A549 (cell line): ENCODE results near the gene STAP2. TPM values are rescaled to one million over a fixed set of nuclear protein-coding genes. Genes with fewer than 3 reads are reported as not detected.

Source experiments
- ATAC-seq, 2 experiments: fragments of 200-7000 bp in 1 of 2; fragments of >200 bp in 1 of 2; cut with Nextera tagmentation in 1 of 2; cut with Tn5 transposase in 1 of 2; 3 replicates each; pipeline versions ENCODE4 v1.8.0 to v1.9.1; 2018 to 2020; ENCODE audit warnings: mild to moderate bottlenecking in 1 of 2, moderate library complexity in 1 of 2
- CTCF ChIA-PET: fragments of 300-600 bp; sonication (Branson Sonifier 250); formaldehyde crosslinking; extraction: SDS; loops from one replicate; lab custom pipeline; 2021; ENCODE audit warnings: antibody characterized with exemption, inconsistent platforms; lab: Yijun Ruan, JAX
- POLR2A ChIA-PET: fragments of 350-600 bp; formaldehyde crosslinking; extraction: SDS; loops from one replicate; lab custom pipeline; 2021; ENCODE audit warnings: antibody characterized with exemption, inconsistent platforms; lab: Yijun Ruan, JAX
- DNase-seq, 2 experiments: peaks; one replicate each; pipeline versions ENCODE4 v3.0.0 to v3.0.0-alpha.2; 2011 to 2016; ENCODE audit warnings: low read depth in 1 of 2, low spot score in 1 of 2
- FAIRE-seq: peaks from 2 replicates; lab custom pipeline; 2011; peaks lifted over from hg19 to GRCh38; lab: Jason Lieb, UNC
- H3K27ac ChIP-seq, 2 experiments: fragments of >200 bp; sonication (Bioruptor Twin); formaldehyde crosslinking; 3 replicates each; pipeline ENCODE4 v1.5.1; 2016 to 2017
- H3K4me1 ChIP-seq: fragments of >200 bp; sonication (Bioruptor Twin); formaldehyde crosslinking; 3 replicates; pipeline ENCODE4 v1.6.1; 2016
- H3K4me2 ChIP-seq: fragments of >200 bp; sonication (Bioruptor Twin); formaldehyde crosslinking; 3 replicates; pipeline ENCODE4 v1.6.1; 2016
- H3K4me3 ChIP-seq: fragments of >200 bp; sonication (Bioruptor Twin); formaldehyde crosslinking; 3 replicates; pipeline ENCODE4 v1.5.1; 2016
- H3K9me3 ChIP-seq: fragments of >200 bp; sonication (Bioruptor Twin); formaldehyde crosslinking; 3 replicates; pipeline ENCODE4 v1.6.1; 2016
- BHLHE40 ChIP-seq: IDR thresholded peaks from 2 replicates; pipeline ENCODE4 v1.6.1; 2012; ENCODE audit warnings: low read depth, low read length, inconsistent platforms
- CBX2 ChIP-seq: fragments of 200-600 bp; sonication (generic); IDR thresholded peaks from 2 replicates; pipeline ENCODE4 v1.6.1; 2016; ENCODE audit warnings: low read depth, mild to moderate bottlenecking, borderline replicate concordance
- CEBPB ChIP-seq, 2 experiments: fragments of >200 bp in 1 of 2; sonication (Bioruptor Twin) in 1 of 2; formaldehyde crosslinking in 1 of 2; IDR thresholded peaks; 2 replicates each; pipeline ENCODE4 v1.6.1; 2012 to 2016
- ESRRA ChIP-seq: fragments of 150-350 bp; IDR thresholded peaks from 2 replicates; pipeline ENCODE4 v1.6.1; 2014; ENCODE audit warnings: mild to moderate bottlenecking, low read length, borderline replicate concordance
- FOSL2 ChIP-seq, 2 experiments: fragments of 450-650 bp in 1 of 2; fragments of >200 bp in 1 of 2; sonication (Bioruptor Twin) in 1 of 2; formaldehyde crosslinking; IDR thresholded peaks; 2 replicates each; pipeline versions ENCODE4 v1.5.0 to v1.6.1; 2016 to 2020; ENCODE audit warnings: mild to moderate bottlenecking in 1 of 2, moderate library complexity in 1 of 2
- JUN ChIP-seq, 2 experiments: fragments of >200 bp; sonication (Bioruptor Twin); formaldehyde crosslinking; IDR thresholded peaks; 2 replicates in 1 of 2; 3 replicates in 1 of 2; pipeline ENCODE4 v1.6.1; 2016 to 2017
- KDM5A ChIP-seq: fragments of 200-600 bp; sonication (generic); IDR thresholded peaks from 2 replicates; pipeline ENCODE4 v1.6.1; 2016; ENCODE audit warnings: antibody characterized with exemption, mild to moderate bottlenecking
- MAFK ChIP-seq: fragments of 450-650 bp; IDR thresholded peaks from 2 replicates; pipeline ENCODE4 v1.6.1; 2014; ENCODE audit not compliant: partially characterized antibody
- MAZ ChIP-seq: fragments of 150-350 bp; IDR thresholded peaks from 2 replicates; pipeline ENCODE4 v1.6.1; 2014; ENCODE audit warnings: antibody characterized with exemption, low read depth, low read length, borderline replicate concordance
- NFE2L2 ChIP-seq: fragments of 150-350 bp; conservative IDR thresholded peaks from 2 replicates; pipeline ENCODE4 v1.6.1; 2014; ENCODE audit warnings: low read length
- POLR2A ChIP-seq: IDR thresholded peaks from 2 replicates; pipeline ENCODE4 v1.6.1; 2012; ENCODE audit warnings: mild to moderate bottlenecking, low read length
- POLR2AphosphoS2 ChIP-seq: conservative IDR thresholded peaks from 2 replicates; pipeline ENCODE4 v1.6.1; 2012; ENCODE audit warnings: low read length, improper control_type of control experiment, inconsistent platforms
- RAD21 ChIP-seq, 2 experiments: fragments of >200 bp in 1 of 2; sonication (Bioruptor Twin) in 1 of 2; formaldehyde crosslinking in 1 of 2; IDR thresholded peaks in 1 of 2; conservative IDR thresholded peaks in 1 of 2; 2 replicates in 1 of 2; 3 replicates in 1 of 2; pipeline ENCODE4 v1.6.1; 2012 to 2018; ENCODE audit warnings: inconsistent platforms in 1 of 2
- ZNF302 ChIP-seq: fragments of 250-450 bp; sonication (Bioruptor Pico); IDR thresholded peaks from 2 replicates; pipeline ENCODE4 v1.9.0; 2021; ENCODE audit warnings: inconsistent platforms, mild to moderate bottlenecking, moderate library complexity
- WGBS: methylation state at CpG from one replicate; pipeline ENCODE4 v1.1.6; 2017; ENCODE audit errors: missing lambda C conversion rate; 5-methylcytosine and 5-hydroxymethylcytosine counted together
- polyA plus RNA-seq, 4 experiments: library from polyadenylated mRNA; depleted of rRNA in 3 of 4; stranded (reverse); fragments of >200 nt; fragmentation: RNase III in 1 of 4; extraction: RNeasy Plus Mini Kit Qiagen cat#74134 plus additional on column Dnase treatment in 1 of 4; gene quantifications; 2 replicates in 3 of 4; 3 replicates in 1 of 4; pipeline ENCODE4 v1.2.3, GENCODE V29; 2011 to 2017
- TF ChIP-seq, protein P1 (sequence below): fragments of 150-350 bp; IDR thresholded peaks from 2 replicates; pipeline ENCODE4 v1.6.1; 2014; ENCODE audit warnings: low read depth, mild to moderate bottlenecking, low read length
- TF ChIP-seq, protein P2 (sequence below): fragments of 250-450 bp; sonication (Bioruptor Pico); IDR thresholded peaks from 2 replicates; pipeline ENCODE4 v1.5.0; 2020; ENCODE audit warnings: low read depth, mild to moderate bottlenecking, moderate library complexity
- TF ChIP-seq, protein P3 (sequence below): fragments of 200-600 bp; sonication (generic); IDR thresholded peaks from 2 replicates; pipeline ENCODE4 v1.6.1; 2016; ENCODE audit warnings: antibody characterized with exemption, mild to moderate bottlenecking, moderate library complexity

STAP2 gene
- polyA plus RNA-seq, 2 of the 4 experiments (the other 2 are of a cell fraction) = 0.19 TPM; not detected in 1

DNA sequence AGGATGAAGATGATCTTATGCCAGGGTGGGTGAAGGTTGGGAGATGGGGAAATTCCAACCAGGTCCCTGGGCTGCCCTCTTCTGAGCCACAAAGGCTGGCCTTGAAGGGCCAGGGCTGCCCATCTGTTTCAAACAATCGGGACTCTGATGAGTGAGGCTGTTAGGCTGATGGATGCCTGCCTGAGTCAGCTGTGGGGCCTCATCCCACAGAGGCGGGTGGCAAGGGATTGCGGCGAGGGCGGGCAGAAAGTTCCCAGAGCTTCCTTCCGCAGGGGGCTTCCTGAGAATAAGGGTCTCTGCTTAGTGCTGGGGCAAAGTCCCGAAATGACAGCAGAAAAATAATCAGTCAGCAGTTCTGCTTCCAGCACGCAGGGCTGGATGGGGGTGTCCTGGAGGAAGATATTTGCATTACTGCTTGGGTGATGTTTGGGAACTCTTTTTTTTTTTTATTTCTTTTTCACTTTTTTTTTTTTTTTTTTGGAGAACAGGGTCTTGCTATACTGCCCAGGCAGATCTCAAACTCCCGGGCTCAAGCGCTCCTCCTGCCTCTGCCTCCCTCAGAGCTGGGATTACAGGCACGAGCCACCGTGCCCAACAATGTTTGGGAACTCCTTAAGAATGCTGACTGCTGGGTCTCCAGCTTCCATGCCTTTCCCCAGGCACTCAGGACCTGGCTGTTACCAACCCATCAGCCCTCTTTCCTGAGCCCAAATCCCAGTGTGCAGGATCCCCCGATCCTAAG, 47.6 kb upstream of the STAP2 start:
- ChIA-PET CTCF (interaction anchor here (0.5 to 4.2 kb wide), 6 partner anchors 7 to 26 kb away, joined by 3 to 26 read pairs (median 6); partner anchors contain the start of gene SH3GL1), POLR2A (no interaction called here)
- no peak overlapping the region for H3K4me2 ChIP-seq
- TF ChIP-seq CBX2 = no peak
- peak; percentile 14 for TF ChIP-seq MAFK
- TF ChIP-seq, protein P1, sequence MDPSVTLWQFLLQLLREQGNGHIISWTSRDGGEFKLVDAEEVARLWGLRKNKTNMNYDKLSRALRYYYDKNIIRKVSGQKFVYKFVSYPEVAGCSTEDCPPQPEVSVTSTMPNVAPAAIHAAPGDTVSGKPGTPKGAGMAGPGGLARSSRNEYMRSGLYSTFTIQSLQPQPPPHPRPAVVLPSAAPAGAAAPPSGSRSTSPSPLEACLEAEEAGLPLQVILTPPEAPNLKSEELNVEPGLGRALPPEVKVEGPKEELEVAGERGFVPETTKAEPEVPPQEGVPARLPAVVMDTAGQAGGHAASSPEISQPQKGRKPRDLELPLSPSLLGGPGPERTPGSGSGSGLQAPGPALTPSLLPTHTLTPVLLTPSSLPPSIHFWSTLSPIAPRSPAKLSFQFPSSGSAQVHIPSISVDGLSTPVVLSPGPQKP = no peak
- TF ChIP-seq ESRRA = no peak
- no peak for TF ChIP-seq ZNF302 (CRISPR knock-in tag)
- TF ChIP-seq, all 56 proteins: peak for 1
- WGBS = 94% methylated on average over 13 of the region's 13 CpGs
- H3K4me1 ChIP-seq = no peaks in the 10 kb centered on the region
- H3K4me3 ChIP-seq = no peak overlapping the region
- FAIRE-seq (no peak), DNase-seq (no peak), ATAC-seq (no peak)
- H3K9me3 ChIP-seq = no peaks in the 10 kb centered on the region
- no peak overlapping the region for H3K27ac ChIP-seq

DNA sequence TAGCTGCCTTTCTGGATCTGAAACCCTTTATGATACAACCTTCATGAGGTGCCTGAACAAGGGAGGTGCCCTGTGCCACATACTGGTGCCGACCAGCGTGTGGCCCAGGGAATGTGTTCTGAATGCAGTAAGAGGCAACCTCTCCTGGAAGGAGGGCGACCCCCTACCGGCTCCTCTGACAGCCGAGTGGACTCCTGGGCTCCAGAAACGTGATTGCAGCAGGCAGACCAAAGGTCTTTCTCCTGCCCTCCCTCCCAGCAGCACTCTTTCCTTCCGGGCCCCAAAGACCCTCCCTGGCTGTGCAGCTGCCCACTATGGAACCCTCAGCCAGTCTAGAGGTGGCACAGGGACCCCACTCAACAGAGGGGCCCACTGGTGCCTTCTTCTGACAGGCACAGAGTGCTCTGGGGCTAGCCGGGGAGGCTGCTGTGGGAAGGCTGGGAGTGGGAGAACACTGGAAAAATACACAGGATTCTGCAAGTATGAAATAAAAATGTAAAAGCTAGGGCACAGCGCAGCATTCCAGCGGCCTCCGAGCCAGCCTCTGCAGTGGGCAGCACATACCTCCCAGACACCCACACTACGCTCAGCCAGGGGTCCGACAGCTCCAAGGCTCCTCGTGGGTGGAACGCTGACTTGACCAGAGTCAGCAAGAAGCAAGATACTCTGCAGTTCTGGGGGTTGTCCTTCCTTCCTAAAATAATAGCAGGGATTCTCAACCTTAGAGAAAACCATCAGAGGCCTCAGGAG, 46.8 kb upstream of the STAP2 start:
- POLR2A ChIA-PET = no interaction called here
- H3K4me1 ChIP-seq = peaks cover under 1% of the 10 kb centered on the region; the same call in 1 of the 3 replicates
- TF ChIP-seq RAD21 (conservative IDR thresholded peaks at IDR 0.05 in 1 of 2, IDR thresholded peaks at IDR 0.05 in 1 of 2) (no peak), MAZ (no peak), NFE2L2 (no peak), BHLHE40 (no peak), POLR2A (no peak), CEBPB (IDR thresholded peaks at IDR 0.05) (no peak), KDM5A (no peak), JUN (IDR thresholded peaks at IDR 0.05) (no peak), POLR2AphosphoS2 (no peak), ESRRA (no peak), FOSL2 (IDR thresholded peaks at IDR 0.05) (no peak), FOSL2 (CRISPR knock-in tag; IDR thresholded peaks at IDR 0.05) (no peak)
- TF ChIP-seq, protein P2, sequence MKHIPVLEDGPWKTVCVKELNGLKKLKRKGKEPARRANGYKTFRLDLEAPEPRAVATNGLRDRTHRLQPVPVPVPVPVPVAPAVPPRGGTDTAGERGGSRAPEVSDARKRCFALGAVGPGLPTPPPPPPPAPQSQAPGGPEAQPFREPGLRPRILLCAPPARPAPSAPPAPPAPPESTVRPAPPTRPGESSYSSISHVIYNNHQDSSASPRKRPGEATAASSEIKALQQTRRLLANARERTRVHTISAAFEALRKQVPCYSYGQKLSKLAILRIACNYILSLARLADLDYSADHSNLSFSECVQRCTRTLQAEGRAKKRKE (CRISPR knock-in tag) = no peak
- TF ChIP-seq, protein P3, sequence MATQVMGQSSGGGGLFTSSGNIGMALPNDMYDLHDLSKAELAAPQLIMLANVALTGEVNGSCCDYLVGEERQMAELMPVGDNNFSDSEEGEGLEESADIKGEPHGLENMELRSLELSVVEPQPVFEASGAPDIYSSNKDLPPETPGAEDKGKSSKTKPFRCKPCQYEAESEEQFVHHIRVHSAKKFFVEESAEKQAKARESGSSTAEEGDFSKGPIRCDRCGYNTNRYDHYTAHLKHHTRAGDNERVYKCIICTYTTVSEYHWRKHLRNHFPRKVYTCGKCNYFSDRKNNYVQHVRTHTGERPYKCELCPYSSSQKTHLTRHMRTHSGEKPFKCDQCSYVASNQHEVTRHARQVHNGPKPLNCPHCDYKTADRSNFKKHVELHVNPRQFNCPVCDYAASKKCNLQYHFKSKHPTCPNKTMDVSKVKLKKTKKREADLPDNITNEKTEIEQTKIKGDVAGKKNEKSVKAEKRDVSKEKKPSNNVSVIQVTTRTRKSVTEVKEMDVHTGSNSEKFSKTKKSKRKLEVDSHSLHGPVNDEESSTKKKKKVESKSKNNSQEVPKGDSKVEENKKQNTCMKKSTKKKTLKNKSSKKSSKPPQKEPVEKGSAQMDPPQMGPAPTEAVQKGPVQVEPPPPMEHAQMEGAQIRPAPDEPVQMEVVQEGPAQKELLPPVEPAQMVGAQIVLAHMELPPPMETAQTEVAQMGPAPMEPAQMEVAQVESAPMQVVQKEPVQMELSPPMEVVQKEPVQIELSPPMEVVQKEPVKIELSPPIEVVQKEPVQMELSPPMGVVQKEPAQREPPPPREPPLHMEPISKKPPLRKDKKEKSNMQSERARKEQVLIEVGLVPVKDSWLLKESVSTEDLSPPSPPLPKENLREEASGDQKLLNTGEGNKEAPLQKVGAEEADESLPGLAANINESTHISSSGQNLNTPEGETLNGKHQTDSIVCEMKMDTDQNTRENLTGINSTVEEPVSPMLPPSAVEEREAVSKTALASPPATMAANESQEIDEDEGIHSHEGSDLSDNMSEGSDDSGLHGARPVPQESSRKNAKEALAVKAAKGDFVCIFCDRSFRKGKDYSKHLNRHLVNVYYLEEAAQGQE = no peak
- H3K4me2 ChIP-seq = no peak overlapping the region
- no peak overlapping the region for H3K27ac ChIP-seq
- FAIRE-seq = no peak
- 91% methylated on average over 15 of the region's 15 CpGs for WGBS
- ATAC-seq = no peak
- no peak for DNase-seq
- CTCF ChIA-PET = interaction anchor here (0.5 to 4.2 kb wide), 7 partner anchors 8 to 98 kb away, joined by 3 to 26 read pairs (median 4); partner anchors contain the start of gene SH3GL1
- H3K4me3 ChIP-seq = no peak overlapping the region
- H3K9me3 ChIP-seq = no peaks in the 10 kb centered on the region
